ENCODE measurements around the gene FGF8. TPM values are rescaled to one million over a fixed set of nuclear protein-coding genes. Genes with fewer than 3 reads are reported as not detected.

Gene FGF8
- total and polyA plus RNA-seq, 2 of the 13 experiments (the other 11 are each of a cell fraction or from before 2014, with no cell fraction given), result not detected

DNA sequence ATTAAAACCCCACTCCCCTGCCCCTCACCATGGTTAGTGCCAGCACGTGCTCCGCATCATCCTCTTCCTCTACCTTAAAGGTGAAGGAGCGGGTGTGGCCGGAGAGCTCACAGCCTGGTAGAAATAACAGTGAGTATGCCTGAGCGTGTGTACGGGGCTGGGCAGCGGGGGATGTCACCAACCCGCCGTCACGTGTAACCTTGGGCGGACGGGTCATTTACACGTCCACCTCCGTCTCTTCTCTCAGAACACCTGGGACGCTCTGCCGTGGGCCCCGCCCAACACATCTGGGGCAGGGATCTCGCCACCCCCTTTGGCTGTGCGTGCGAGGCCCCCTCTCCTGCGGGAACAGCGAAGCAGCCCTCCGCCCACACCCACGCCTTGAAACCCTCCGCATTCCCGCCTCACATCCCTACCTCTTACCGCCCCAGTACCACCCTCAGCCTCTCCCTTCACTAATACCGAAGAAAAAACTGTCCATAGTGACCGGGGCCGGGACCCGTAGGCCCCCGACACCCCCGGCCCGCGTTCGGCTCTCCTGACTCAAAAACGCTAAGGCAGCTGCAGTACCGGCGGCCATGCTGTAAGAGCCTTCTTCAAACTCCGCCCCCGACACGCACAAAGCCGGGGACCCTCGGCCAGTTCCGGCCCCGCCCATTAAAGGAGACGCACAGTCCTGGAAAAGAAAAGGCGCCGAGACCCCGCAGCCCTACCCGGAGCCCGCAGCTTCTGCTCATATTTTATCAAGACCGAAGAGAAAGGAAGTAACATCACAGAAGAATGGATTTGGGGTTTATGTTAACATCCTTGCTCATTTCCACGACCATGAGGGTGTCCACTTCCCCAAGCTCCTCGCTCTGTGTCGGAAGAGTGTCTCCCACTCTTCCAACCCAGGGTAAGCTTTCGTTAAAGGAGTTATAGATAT lies 7.2 kb upstream of the FGF8 start, which contains the start of gene NPM3 (continued):
- no peak for TF ChIP-seq ZNF570 (CRISPR knock-in tag; IDR thresholded peaks at IDR 0.05; ENCODE audit: borderline replicate concordance)
- TF ChIP-seq ZNF225 (CRISPR knock-in tag; IDR thresholded peaks at IDR 0.05), result peak; percentile 72; the same call in 1 of the 2 replicates
- peak; percentile 61; the same call in 1 of the 2 replicates for TF ChIP-seq NFKB2 (CRISPR knock-in tag; IDR thresholded peaks at IDR 0.05; ENCODE audit: borderline replicate concordance)
- no peak for TF ChIP-seq ZNF33B (CRISPR knock-in tag; IDR thresholded peaks at IDR 0.05)
- TF ChIP-seq PITX1 (CRISPR knock-in tag; IDR thresholded peaks at IDR 0.05), result peak; percentile 49; the same call in 1 of the 2 replicates
- TF ChIP-seq NKX3-1 (CRISPR knock-in tag; IDR thresholded peaks at IDR 0.05), result no peak
- no peak for TF ChIP-seq NONO (IDR thresholded peaks at IDR 0.05)
- TF ChIP-seq NONO (CRISPR knock-in tag; conservative IDR thresholded peaks at IDR 0.05), result 0 out of 2 replicates have a peak, but pooled peaks have one; percentile 53
- no peak for TF ChIP-seq NPAS2 (CRISPR knock-in tag; IDR thresholded peaks at IDR 0.05; ENCODE audit: borderline replicate concordance)
- TF ChIP-seq, protein P1, sequence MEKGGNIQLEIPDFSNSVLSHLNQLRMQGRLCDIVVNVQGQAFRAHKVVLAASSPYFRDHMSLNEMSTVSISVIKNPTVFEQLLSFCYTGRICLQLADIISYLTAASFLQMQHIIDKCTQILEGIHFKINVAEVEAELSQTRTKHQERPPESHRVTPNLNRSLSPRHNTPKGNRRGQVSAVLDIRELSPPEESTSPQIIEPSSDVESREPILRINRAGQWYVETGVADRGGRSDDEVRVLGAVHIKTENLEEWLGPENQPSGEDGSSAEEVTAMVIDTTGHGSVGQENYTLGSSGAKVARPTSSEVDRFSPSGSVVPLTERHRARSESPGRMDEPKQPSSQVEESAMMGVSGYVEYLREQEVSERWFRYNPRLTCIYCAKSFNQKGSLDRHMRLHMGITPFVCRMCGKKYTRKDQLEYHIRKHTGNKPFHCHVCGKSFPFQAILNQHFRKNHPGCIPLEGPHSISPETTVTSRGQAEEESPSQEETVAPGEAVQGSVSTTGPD (CRISPR knock-in tag; IDR thresholded peaks at IDR 0.05), result no peak
- 0 out of 2 replicates have a peak, but pooled peaks have one; percentile 46 for TF ChIP-seq ZNF160 (CRISPR knock-in tag; IDR thresholded peaks at IDR 0.05)
- TF ChIP-seq THAP11 (CRISPR knock-in tag; IDR thresholded peaks at IDR 0.05), result peak; percentile 79
- TF ChIP-seq EEA1 (CRISPR knock-in tag; IDR thresholded peaks at IDR 0.05; ENCODE audit: borderline replicate concordance), result no peak
- TF ChIP-seq ZNF335 (CRISPR knock-in tag; IDR thresholded peaks at IDR 0.05), result peak; percentile 65
- TF ChIP-seq NFE2L2 (IDR thresholded peaks at IDR 0.05; ENCODE audit: low read length), result no peak
- TF ChIP-seq, protein P2, sequence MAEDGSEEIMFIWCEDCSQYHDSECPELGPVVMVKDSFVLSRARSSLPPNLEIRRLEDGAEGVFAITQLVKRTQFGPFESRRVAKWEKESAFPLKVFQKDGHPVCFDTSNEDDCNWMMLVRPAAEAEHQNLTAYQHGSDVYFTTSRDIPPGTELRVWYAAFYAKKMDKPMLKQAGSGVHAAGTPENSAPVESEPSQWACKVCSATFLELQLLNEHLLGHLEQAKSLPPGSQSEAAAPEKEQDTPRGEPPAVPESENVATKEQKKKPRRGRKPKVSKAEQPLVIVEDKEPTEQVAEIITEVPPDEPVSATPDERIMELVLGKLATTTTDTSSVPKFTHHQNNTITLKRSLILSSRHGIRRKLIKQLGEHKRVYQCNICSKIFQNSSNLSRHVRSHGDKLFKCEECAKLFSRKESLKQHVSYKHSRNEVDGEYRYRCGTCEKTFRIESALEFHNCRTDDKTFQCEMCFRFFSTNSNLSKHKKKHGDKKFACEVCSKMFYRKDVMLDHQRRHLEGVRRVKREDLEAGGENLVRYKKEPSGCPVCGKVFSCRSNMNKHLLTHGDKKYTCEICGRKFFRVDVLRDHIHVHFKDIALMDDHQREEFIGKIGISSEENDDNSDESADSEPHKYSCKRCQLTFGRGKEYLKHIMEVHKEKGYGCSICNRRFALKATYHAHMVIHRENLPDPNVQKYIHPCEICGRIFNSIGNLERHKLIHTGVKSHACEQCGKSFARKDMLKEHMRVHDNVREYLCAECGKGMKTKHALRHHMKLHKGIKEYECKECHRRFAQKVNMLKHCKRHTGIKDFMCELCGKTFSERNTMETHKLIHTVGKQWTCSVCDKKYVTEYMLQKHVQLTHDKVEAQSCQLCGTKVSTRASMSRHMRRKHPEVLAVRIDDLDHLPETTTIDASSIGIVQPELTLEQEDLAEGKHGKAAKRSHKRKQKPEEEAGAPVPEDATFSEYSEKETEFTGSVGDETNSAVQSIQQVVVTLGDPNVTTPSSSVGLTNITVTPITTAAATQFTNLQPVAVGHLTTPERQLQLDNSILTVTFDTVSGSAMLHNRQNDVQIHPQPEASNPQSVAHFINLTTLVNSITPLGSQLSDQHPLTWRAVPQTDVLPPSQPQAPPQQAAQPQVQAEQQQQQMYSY (CRISPR knock-in tag; IDR thresholded peaks at IDR 0.05), result no peak
- TF ChIP-seq SRSF4 (IDR thresholded peaks at IDR 0.05; ENCODE audit: low read depth, low read length, poor library complexity, severe bottlenecking), result no peak
- TF ChIP-seq, protein P3, sequence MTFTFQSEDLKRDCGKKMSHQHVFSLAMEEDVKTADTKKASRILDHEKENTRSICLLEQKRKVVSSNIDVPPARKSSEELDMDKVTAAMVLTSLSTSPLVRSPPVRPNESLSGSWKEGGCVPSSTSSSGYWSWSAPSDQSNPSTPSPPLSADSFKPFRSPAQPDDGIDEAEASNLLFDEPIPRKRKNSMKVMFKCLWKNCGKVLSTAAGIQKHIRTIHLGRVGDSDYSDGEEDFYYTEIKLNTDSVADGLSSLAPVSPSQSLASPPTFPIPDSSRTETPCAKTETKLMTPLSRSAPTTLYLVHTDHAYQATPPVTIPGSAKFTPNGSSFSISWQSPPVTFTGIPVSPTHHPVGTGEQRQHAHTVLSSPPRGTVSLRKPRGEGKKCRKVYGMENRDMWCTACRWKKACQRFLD (CRISPR knock-in tag; IDR thresholded peaks at IDR 0.05; ENCODE audit: borderline replicate concordance), result 0 out of 2 replicates have a peak, but pooled peaks have one; percentile 36
- TF ChIP-seq RNF2 (conservative IDR thresholded peaks at IDR 0.05; ENCODE audit: low read depth), result no peak
